GM12874 (cell line): ENCODE data around the gene HMX2.

ENCODE experiments used
- TF ChIP-seq, protein P1 (sequence below): IDR thresholded peaks from 2 replicates; pipeline ENCODE4 v1.5.1; 2011; ENCODE audit warnings: low read depth, mild to moderate bottlenecking, control low read depth, low read length, moderate library complexity; ENCODE audit not compliant: insufficient read depth

HMX2 gene, protein sequence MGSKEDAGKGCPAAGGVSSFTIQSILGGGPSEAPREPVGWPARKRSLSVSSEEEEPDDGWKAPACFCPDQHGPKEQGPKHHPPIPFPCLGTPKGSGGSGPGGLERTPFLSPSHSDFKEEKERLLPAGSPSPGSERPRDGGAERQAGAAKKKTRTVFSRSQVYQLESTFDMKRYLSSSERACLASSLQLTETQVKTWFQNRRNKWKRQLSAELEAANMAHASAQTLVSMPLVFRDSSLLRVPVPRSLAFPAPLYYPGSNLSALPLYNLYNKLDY

DNA sequence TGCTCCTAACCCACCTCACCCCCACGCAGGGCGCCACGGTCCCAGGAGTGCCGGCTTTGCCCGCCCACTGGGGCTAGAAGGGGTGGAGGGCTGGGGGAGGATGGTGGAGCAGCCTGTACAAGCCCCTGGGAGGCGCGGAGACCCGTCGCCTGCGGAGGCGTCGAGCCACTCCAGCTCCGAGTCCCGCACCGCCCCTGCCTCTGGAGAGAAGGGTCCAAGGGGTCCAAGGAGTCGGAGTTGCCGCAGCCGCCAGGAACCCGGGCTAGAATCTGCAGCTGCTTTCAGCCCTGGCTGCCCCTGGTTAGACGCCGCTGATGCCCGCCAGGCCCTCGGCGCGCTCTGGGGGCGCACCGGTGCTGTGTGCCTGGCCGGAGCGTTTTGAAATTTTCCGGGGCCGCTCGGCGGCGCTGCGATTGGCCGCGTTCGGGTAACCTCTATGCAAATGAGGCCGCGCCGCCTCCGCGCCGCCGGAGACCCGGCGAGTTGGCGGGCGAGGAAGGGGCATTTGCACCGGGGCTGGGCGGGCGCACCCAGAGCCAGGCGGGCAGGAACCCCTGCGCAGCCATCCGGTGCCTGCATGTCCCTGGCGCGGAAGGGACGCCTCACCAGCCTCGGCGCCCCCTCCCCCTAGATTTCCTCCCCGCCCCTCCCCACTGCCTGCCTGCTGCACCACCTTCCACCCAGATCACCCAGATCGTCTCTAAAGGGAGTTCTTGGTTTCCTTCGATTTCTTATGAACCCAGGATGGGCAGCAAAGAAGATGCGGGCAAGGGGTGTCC, at the start of gene HMX2:
TSS of gene HMX2 (plus strand) at position 502 of the 779 bp plus-strand sequence. CDS start at position 745, 243 bp downstream.
- TF ChIP-seq, protein P1, sequence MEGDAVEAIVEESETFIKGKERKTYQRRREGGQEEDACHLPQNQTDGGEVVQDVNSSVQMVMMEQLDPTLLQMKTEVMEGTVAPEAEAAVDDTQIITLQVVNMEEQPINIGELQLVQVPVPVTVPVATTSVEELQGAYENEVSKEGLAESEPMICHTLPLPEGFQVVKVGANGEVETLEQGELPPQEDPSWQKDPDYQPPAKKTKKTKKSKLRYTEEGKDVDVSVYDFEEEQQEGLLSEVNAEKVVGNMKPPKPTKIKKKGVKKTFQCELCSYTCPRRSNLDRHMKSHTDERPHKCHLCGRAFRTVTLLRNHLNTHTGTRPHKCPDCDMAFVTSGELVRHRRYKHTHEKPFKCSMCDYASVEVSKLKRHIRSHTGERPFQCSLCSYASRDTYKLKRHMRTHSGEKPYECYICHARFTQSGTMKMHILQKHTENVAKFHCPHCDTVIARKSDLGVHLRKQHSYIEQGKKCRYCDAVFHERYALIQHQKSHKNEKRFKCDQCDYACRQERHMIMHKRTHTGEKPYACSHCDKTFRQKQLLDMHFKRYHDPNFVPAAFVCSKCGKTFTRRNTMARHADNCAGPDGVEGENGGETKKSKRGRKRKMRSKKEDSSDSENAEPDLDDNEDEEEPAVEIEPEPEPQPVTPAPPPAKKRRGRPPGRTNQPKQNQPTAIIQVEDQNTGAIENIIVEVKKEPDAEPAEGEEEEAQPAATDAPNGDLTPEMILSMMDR: no peak

DNA sequence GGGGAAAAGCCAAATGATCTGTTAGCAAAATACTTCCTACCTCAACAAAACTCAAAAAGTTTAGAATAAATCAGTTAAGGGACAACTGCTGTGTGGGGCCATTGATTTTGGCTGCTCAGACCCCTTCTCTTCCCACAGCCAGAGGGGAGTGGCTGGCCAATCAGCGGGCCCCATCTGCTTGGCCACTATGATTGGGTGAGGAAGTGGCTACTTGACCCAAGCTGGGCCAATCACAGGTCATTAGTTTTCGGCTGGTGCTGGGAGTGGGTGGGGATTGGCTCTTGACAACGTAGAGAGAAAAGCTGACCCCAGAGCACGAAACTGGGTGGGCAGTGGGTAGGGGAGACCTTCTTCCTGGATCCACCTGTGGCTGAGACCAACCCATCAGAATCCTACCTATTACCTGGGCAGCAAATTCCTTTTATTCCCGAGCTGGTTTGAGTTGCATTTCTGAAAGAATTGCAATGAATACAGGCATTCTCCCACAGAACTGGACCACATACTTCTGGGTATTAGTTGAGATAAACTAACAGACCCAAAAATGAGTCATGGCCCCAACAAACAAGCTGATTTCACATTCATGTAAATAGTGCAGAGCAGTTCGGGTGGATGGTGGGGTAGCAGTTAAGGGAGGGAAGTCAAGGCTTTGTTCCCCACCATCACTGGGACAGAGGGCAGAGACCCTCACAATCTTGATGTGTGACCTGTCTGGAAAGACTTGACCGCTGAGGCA, 47.7 kb upstream of the HMX2 start:
- TF ChIP-seq, protein P1: no peak

DNA sequence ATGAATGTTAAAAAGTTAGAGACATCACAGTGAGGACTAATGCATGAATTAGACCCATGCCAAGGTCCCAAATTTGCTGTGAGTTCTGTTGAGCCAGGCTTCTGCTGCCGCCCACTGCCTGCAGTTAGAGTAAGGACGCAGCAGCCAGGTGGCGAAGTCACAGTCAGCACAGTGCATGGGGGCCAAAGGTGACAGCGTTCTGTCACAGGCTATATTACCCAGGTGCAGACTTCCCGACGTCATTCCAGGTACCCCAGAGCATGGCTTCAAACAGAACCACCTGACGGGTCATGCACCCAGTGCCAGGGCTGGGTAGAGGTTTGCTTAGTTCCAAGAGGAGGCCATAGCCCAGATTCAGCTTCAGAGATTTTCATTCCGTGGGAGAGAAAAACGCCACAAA, 46.1 kb upstream of the HMX2 start:
- TF ChIP-seq, protein P1: no peak

DNA sequence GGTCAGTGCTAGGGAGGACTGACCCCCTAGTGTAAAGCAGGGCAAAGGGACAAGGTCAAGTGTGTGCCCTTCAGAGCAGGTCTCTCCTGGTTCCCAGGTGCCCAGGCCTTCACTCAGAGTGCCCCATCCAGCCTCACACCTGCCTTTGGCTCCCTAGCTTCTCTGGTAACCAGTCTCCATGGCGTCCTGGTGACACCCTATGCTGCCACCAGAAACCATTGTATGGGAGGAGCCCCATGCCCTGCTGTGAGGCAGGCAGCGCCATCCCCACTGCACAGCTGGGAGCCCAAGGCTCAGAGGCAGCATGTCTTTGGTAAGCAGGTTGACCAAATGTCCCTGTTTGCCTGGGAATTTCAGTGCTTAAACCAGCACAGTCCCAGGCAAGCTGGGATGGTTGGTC, 45.3 kb upstream of the HMX2 start:
- TF ChIP-seq, protein P1: no peak

DNA sequence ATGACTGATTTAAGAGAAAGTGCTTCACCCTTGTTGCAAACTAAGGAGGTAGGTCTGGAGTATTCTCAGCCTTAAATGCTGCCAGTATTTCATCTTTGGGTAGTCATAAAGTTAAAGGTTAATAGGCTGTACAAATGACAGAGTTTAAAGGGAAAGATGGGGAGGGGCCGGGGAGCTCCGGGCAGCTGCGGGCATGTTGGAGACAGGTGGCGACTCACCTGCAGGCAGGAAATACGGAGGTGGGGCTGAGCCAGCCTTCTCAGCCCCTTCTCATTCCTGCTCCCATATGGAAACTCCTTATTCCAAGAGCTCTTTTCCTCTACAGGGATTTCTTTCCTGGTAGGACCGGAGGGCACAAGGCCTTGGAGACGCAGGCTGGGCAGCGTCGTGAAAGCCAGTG, 44.0 kb upstream of the HMX2 start:
- TF ChIP-seq, protein P1: no peak

DNA sequence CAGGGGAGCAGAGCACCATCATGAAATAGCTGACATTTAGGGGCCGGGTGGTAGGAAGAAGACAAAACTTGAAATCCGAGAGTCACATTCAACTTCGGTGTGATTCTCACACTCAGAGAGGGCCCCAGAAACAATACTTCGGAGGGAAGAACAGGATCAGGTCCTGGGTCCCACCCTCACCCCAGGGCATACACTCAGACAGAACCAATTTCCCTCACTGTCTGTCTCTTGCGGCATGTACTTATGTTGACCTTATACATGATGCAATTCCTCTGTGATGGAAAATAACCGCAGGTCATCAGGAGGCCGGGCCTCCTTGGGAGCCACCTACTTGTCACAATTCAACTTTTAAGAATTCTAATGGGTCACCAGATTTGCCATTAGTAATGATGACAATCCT, 38.5 kb upstream of the HMX2 start:
- TF ChIP-seq, protein P1: no peak
